Measurements from ENCODE around the gene CDK4. TPM values are rescaled to one million over a fixed set of nuclear protein-coding genes. Genes with fewer than 3 reads are reported as not detected.

CDK4 gene
- total and polyA plus RNA-seq, 2 of the 4 experiments (the other 2 are of a cell fraction) = 261 to 297 TPM

DNA sequence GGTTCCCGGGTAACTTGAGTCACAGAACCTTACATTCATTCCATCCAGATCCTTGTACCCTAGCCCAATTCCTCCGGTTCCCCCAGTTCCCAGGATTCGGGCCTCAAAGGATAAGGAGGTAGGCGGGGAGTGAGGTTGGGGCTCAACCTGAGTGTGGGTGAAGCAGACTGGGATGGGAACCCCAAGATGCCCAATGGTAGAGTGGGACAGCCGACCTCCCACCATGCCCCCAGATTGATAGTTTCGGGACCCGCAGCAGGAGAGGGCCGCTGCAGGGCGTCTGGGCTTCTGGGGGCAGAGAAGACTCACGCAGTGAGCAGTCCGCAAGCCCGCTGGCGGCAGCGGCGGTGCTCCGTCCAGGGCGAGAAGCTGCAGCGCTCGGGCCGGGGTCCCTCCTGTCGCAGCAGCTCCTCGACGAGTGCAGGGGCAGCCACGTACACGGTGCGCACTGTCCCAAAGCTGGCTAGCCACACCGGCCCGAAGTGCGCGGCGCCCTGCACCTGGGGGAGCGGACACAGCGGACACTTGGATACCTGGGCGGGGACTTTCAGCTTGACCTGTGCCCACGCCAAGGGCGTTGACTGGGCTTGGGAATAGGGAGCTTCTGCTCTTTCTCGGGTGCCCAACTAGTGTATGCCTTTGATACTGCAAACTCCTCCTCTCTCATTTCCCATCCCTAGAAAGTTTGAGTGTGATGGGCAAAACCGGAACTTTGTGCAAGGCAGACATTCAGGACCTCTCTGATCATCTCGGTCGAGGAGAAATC lies 13.8 kb upstream of the CDK4 start:
- H2AK9ac ChIP-seq (replicated peaks; ENCODE audit: low read depth, low read length, poor library complexity) = no peak overlapping the region
- in situ Hi-C loops (cut with MboI; ENCODE audit: low sequenced_read_pairs) = no loop called here
- no peak overlapping the region for H3K18ac ChIP-seq (ENCODE audit: low read depth, low read length)
- peak; percentile 8 for ATAC-seq (ENCODE audit: low read depth)
- DNase-seq = no peak
- no peak overlapping the region for H3K4ac ChIP-seq (ENCODE audit: low read depth, low read length)
- TF ChIP-seq MAZ (IDR thresholded peaks at IDR 0.05; ENCODE audit: borderline replicate concordance, low read depth, low read length) = no peak
- TF ChIP-seq CHD1 (IDR thresholded peaks at IDR 0.05; ENCODE audit: low read depth, low read length) = no peak
- TF ChIP-seq, protein P1, sequence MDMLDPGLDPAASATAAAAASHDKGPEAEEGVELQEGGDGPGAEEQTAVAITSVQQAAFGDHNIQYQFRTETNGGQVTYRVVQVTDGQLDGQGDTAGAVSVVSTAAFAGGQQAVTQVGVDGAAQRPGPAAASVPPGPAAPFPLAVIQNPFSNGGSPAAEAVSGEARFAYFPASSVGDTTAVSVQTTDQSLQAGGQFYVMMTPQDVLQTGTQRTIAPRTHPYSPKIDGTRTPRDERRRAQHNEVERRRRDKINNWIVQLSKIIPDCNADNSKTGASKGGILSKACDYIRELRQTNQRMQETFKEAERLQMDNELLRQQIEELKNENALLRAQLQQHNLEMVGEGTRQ (IDR thresholded peaks at IDR 0.05; ENCODE audit: low read depth, low read length) = no peak
- TF ChIP-seq MXI1 (IDR thresholded peaks at IDR 0.05; ENCODE audit: borderline replicate concordance, low read depth, low read length) = no peak
- TF ChIP-seq BHLHE40 (IDR thresholded peaks at IDR 0.05; ENCODE audit: low read depth, low read length) = no peak
- TF ChIP-seq, protein P2, sequence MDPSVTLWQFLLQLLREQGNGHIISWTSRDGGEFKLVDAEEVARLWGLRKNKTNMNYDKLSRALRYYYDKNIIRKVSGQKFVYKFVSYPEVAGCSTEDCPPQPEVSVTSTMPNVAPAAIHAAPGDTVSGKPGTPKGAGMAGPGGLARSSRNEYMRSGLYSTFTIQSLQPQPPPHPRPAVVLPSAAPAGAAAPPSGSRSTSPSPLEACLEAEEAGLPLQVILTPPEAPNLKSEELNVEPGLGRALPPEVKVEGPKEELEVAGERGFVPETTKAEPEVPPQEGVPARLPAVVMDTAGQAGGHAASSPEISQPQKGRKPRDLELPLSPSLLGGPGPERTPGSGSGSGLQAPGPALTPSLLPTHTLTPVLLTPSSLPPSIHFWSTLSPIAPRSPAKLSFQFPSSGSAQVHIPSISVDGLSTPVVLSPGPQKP (IDR thresholded peaks at IDR 0.05; ENCODE audit: borderline replicate concordance, low read depth, low read length) = no peak
- TF ChIP-seq MAFK (IDR thresholded peaks at IDR 0.05; ENCODE audit: low read depth, low read length) = no peak
- TF ChIP-seq RFX5 (IDR thresholded peaks at IDR 0.05; ENCODE audit: low read depth, low read length) = no peak
- TF ChIP-seq POLR2A (IDR thresholded peaks at IDR 0.05; ENCODE audit: low read depth, low read length) = no peak
- no peak for TF ChIP-seq RCOR1 (IDR thresholded peaks at IDR 0.05; ENCODE audit: insufficient replicate concordance, low read length)
- TF ChIP-seq SMC3 (IDR thresholded peaks at IDR 0.05; ENCODE audit: low read depth, low read length) = no peak
- TF ChIP-seq, protein P3, sequence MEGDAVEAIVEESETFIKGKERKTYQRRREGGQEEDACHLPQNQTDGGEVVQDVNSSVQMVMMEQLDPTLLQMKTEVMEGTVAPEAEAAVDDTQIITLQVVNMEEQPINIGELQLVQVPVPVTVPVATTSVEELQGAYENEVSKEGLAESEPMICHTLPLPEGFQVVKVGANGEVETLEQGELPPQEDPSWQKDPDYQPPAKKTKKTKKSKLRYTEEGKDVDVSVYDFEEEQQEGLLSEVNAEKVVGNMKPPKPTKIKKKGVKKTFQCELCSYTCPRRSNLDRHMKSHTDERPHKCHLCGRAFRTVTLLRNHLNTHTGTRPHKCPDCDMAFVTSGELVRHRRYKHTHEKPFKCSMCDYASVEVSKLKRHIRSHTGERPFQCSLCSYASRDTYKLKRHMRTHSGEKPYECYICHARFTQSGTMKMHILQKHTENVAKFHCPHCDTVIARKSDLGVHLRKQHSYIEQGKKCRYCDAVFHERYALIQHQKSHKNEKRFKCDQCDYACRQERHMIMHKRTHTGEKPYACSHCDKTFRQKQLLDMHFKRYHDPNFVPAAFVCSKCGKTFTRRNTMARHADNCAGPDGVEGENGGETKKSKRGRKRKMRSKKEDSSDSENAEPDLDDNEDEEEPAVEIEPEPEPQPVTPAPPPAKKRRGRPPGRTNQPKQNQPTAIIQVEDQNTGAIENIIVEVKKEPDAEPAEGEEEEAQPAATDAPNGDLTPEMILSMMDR (conservative IDR thresholded peaks at IDR 0.05; ENCODE audit: low read depth, low read length) = no peak
- intact Hi-C loops (cut with micrococcal nuclease) = no loop called here
- H2BK20ac ChIP-seq (ENCODE audit: low read depth, low read length) = no peak overlapping the region
- no peak overlapping the region for H4K91ac ChIP-seq (ENCODE audit: insufficient read depth, low read depth, low read length)
- no peak overlapping the region for H2BK5ac ChIP-seq (ENCODE audit: low read depth, low read length, poor library complexity, severe bottlenecking)
- no peak overlapping the region for H2AK5ac ChIP-seq (ENCODE audit: low read depth, low read length)
- peaks cover 4% of the 10 kb centered on the region; the same call in 1 of the 2 replicates for H3K9me1 ChIP-seq (ENCODE audit: insufficient read depth, low read length)
- H2BK120ac ChIP-seq (ENCODE audit: low read depth, low read length) = no peak overlapping the region
- POLR2A ChIA-PET (ENCODE audit: unreplicated experiment) = no interaction called here
- no TSS peak for BruUV-seq (replicated peaks)
- H3K4me3 ChIP-seq (ENCODE audit: insufficient read depth, low read depth, low read length) = peak overlapping the region; percentile 10
- H3K56ac ChIP-seq (ENCODE audit: extremely low read depth, insufficient read depth, low read length) = no peak overlapping the region
- peaks cover 8% of the 10 kb centered on the region; the same call in 1 of the 2 replicates for H3K4me1 ChIP-seq (ENCODE audit: control insufficient read depth, insufficient read depth, low read length)
- peak overlapping the region; percentile 70 for H3K4me2 ChIP-seq (ENCODE audit: low read depth, low read length)
- no peak overlapping the region for H3K27ac ChIP-seq (ENCODE audit: insufficient read depth, low read length)
- 3% methylated on average over 25 of the region's 40 CpGs; no CpG with 5 or more reads in 1 of the 2 experiments for WGBS, 2 experiments (ENCODE audit: extremely low coverage in 2 of 2, insufficient read length in 1 of 2)
- peak overlapping the region; percentile 71; the same call in 1 of the 2 replicates for H3K23ac ChIP-seq (ENCODE audit: low read depth, low read length)
- no peak overlapping the region for H4K5ac ChIP-seq (ENCODE audit: low read depth, low read length)
- H4K20me1 ChIP-seq (ENCODE audit: insufficient read depth, low read length) = no peaks in the 10 kb centered on the region
- peaks cover 43% of the 10 kb centered on the region for H3K27me3 ChIP-seq (ENCODE audit: control insufficient read depth, insufficient read depth, low read length)
- H3K36me3 ChIP-seq (ENCODE audit: control insufficient read depth, insufficient read depth, low read length) = peaks cover 1% of the 10 kb centered on the region; the same call in 1 of the 2 replicates
- H3K79me1 ChIP-seq (ENCODE audit: low read depth in 1 of 2, low read length in 2 of 2) = peaks cover 3 to 7% of the 10 kb centered on the region in 2 experiments; a peak in 3 of 4 replicates
- no peak overlapping the region for H4K8ac ChIP-seq (ENCODE audit: low read depth in 2 of 2, low read length in 2 of 2)
- CTCF ChIA-PET = no interaction called here
- no peak overlapping the region for H3K14ac ChIP-seq (replicated peaks; ENCODE audit: low read depth, low read length)
- no peak overlapping the region for H3K9ac ChIP-seq (ENCODE audit: low read depth, low read length)
- H3K9me3 ChIP-seq (ENCODE audit: control insufficient read depth, insufficient read depth, low read length) = peaks cover 2% of the 10 kb centered on the region; the same call in 1 of the 2 replicates
- dilution Hi-C loops (cut with HindIII; ENCODE audit: low sequenced_read_pairs, unreplicated experiment) = no loop called here
- H2AFZ ChIP-seq (replicated peaks; ENCODE audit: low read length, poor library complexity) = peak overlapping the region; percentile 82
- no peak overlapping the region for H2BK15ac ChIP-seq (ENCODE audit: low read depth, low read length)

Data from IMR-90 (cell line).